ENCODE results near the gene CHKB.

Gene CHKB

GRCh38 chr22:50577697-50577986 is 5.0 kb downstream of the CHKB start:
- no peak for DNase-seq (ENCODE audit: low read depth)
- no peak overlapping the region for H3K4me3 ChIP-seq (ENCODE audit: low read depth, low read length)
- no peak for TF ChIP-seq CTCF (IDR thresholded peaks at IDR 0.05; ENCODE audit: control insufficient read depth, extremely low read depth, insufficient read depth)

- H3K4me3 ChIP-seq (ENCODE audit: low read depth, low read length) = no peak overlapping the region
- DNase-seq (ENCODE audit: low read depth) = no peak
- no peak for TF ChIP-seq CTCF (IDR thresholded peaks at IDR 0.05; ENCODE audit: control insufficient read depth, extremely low read depth, insufficient read depth)
Observed at GRCh38 chr22:50576806-50577696, 5.6 kb downstream of the CHKB start.

GRCh38 chr22:50576070-50576469 is 6.6 kb downstream of the CHKB start:
- 0 out of 2 replicates have a peak, but pooled peaks have one; percentile 23 for TF ChIP-seq CTCF (IDR thresholded peaks at IDR 0.05; ENCODE audit: control insufficient read depth, extremely low read depth, insufficient read depth)
- DNase-seq (ENCODE audit: low read depth) = no peak
- H3K4me3 ChIP-seq (ENCODE audit: low read depth, low read length) = no peak overlapping the region

GRCh38 chr22:50575426-50575941 is 7.2 kb downstream of the CHKB start:
- H3K4me3 ChIP-seq (ENCODE audit: low read depth, low read length) = no peak overlapping the region
- DNase-seq (ENCODE audit: low read depth) = no peak

GRCh38 chr22:50574383-50574755 is 8.3 kb downstream of the CHKB start:
- DNase-seq (ENCODE audit: low read depth) = no peak
- no peak overlapping the region for H3K4me3 ChIP-seq (ENCODE audit: low read depth, low read length)
- no peak for TF ChIP-seq CTCF (IDR thresholded peaks at IDR 0.05; ENCODE audit: control insufficient read depth, extremely low read depth, insufficient read depth)

More at GRCh38 chr22:50575426-50575941, 7.2 kb downstream of the CHKB start:
- TF ChIP-seq CTCF (IDR thresholded peaks at IDR 0.05; ENCODE audit: control insufficient read depth, extremely low read depth, insufficient read depth) = no peak

- H3K4me3 ChIP-seq (ENCODE audit: low read depth, low read length) = no peak overlapping the region
- DNase-seq (ENCODE audit: low read depth) = no peak
- TF ChIP-seq CTCF (IDR thresholded peaks at IDR 0.05; ENCODE audit: control insufficient read depth, extremely low read depth, insufficient read depth) = no peak
Observed at GRCh38 chr22:50573491-50574382, 8.9 kb downstream of the CHKB start.

Measured in LNCaP clone FGC (cell line).